GM18868 (cell line): Measurements from ENCODE around the gene CYSTM1.
A peak's percentile ranks its signal among the peaks of the same experiment; 100 is the strongest.

Experiments
- ATAC-seq: cut with Tn5 transposase; IDR thresholded peaks from one replicate; pipeline ENCODE4 v1.9.1; 2021; ENCODE audit warnings: mild to moderate bottlenecking, moderate library complexity; ENCODE audit not compliant: unreplicated experiment

The CYSTM1 gene

DNA sequence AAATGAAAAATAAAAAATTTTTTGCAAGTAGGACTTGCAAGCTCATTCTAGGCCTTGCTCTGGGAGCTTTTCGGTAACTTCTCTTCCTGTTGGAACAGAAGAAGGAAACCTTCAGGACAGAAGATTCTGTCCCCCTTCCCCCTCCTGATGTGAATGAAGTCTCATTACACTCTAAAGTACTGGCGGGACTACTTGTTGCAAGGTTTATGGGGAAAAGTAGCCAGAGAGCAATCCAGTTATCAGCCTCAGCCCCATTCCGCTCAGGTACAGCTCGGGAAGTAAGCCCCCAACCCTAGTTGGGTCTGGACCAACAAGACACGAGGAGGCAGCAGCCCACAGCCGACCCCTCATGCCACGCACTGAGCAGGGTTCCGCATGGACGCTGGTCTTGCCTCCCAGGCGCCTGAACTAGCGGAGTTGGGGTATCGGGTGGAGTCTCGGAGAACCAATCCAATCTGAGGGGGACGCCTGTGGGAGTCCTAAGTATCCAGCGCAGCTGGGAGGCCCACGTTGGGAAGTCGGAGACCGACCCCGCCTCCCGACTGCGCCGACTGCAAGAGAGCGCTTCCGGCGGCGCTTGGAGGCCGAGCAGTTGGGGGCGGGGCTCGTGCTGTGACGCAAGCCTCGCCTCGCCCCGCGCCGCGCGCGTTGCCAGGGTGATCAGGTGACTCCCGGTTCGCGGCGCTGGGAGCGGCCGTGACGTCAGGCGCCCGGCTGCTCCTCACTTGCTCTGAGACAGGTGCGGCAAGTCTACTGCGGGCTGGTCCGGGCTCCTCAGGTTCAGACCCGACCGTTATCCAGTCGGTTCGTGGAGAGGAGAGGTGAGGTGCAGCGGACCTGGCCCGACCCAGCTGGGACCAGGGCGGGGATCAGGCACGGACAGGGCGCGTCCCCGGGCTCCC is at the start of gene CYSTM1:
Gene CYSTM1, plus strand, starts transcription at position 724 of the 902 bp plus-strand sequence. CDS start 19,278 bp downstream, outside the sequence.
- ATAC-seq: peak; percentile 91

GRCh38 chr5:140125637-140126036 is 49.4 kb upstream of the CYSTM1 start, which contains the start of gene IGIP:
TSS of gene IGIP (plus strand) at chr5:140125937. CDS start at chr5:140128477, 2,540 bp downstream.
- ATAC-seq: no peak

DNA sequence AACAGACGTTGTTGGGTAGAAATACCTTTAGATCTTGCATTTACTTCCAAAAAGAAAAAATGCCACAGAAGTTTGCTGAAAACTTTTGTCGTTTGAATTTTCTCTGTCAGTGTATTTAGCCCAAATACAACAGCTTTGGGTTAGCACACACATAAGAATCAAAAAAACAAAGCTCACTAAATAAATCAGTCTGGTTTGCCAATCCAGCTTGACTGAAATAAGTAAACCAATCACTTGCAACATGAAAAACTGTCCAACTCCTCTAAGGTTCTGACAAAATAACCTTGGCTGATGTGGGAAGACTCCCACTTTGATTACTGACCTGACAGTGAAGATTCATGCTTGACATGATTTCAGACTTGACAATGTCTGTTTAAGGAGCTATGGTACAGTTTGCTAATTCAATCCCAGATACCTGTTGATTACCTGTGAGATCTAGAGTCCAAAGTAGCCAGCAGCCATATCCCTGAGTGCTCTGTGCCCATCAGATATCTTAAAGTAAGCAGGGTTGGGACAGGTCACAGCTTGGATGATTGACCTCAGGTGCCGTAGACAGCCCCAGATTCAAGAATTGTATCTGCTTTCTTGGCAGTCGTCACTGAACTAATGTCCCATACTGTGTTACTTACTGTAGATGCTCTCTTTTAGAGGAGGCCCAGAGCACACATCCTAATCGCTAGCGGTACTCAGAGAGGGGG is 48.5 kb upstream of the CYSTM1 start:
- no peak for ATAC-seq

- ATAC-seq: no peak
Observed at GRCh38 chr5:140128376-140128775, 46.6 kb upstream of the CYSTM1 start.

DNA sequence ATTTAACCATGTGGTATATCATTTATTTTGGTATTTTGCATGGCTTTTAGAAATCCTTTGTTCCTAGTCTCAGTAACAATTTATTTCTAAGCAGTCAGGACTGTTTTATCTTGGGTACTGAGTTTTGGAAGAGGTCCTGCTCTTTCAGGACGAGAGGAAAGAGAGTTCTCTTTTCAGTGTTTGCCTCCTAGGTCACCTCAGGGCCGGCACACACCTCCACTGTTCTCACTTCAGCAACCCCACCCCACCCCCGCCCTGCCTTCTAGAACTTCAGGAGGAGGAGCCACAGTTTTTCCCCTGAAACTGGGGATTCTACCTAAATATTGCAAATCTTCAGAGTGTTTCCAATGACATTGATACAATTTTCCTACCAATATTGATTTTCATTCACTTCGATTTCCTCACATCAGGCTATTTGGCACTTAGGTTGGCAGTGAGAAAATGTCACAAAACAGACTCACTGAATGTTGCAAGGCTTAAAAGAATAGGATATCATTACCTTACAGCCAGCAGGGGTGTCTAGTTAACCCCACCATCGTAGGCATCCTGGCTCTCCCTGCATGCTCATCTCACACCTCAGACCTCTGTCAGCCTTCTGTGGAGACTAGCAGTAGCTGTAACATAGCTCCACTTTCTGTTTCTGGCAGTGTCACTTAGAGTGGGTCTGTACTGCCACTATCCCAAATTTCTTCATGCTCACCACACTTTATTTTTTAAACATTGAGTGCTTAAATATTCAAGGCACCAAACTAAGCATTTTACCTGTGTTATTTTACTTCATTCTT is 43.8 kb upstream of the CYSTM1 start:
- ATAC-seq: peak; percentile 49

DNA sequence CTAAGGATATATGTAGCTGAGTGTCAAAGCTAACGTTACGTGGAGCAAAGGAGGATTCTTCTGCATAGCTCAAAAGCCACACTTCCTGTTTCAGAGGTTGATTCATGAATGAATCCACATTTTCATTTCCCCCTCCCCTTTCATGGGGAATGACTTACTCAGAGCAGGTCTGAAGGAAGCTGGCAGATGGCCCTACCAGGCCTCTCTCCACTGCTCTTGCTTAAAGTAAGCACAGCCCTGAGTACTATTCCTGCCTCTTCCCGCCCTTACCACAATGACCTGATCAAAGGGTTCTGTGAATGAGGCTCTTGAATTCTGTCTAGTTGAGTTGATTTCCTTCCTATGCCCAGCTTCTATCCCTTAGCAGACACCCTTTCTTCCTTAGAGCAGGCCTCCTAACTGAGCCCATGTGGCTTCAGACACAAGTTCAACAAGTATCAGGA is 43.0 kb upstream of the CYSTM1 start:
- ATAC-seq: peak; percentile 47

- ATAC-seq: no peak
Observed at GRCh38 chr5:140133514-140134167, 41.3 kb upstream of the CYSTM1 start.

DNA sequence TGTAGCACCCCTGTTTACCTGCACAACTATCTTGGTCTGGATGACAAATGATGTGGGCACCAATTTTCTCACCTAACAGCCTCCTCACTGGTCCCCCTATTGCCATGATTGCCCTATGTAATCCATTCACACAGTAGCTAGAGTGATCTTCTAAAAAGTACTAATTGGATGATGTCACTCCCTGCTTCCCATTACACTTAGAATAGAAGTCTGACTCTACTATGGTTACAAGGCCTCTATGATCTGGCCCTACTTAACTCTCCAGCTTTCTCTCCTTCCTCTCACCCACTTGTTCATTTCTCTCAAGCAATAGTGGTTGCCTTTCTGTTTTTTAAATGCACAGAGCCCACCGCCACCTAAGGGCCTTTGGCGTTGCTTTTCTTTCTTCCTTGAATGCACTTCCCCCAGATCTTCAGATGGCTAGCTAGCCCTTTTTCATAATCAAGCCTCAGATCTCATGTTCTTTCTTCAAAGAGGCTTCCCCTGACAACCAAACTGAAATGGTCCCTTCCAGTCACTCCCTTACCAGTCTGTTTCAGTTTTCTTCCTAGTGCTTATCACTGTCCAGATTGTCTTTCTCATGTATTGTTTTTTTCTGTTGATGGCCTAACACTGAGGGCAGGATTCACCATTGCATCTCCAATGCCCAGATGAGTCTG is 40.6 kb upstream of the CYSTM1 start:
- ATAC-seq: no peak

DNA sequence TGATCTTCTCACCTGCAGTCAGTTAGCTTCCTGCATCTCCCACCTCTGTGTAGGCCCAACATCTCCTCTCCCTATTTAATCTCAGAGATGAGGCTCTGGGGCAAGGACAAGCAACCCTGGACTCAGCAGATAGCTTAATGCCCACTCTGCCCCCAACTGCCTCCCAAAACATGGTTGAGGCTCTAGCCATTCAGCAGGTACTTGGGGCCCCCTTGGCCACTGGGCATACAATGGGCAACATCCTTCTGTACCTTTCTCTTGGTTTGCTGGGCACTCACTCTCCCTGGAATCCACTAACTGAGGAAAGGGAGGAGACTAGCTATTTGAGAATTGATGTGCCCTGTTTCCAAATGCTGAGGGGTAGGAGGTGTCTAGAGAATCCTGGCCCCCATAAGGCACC is 39.9 kb upstream of the CYSTM1 start:
- no peak for ATAC-seq

DNA sequence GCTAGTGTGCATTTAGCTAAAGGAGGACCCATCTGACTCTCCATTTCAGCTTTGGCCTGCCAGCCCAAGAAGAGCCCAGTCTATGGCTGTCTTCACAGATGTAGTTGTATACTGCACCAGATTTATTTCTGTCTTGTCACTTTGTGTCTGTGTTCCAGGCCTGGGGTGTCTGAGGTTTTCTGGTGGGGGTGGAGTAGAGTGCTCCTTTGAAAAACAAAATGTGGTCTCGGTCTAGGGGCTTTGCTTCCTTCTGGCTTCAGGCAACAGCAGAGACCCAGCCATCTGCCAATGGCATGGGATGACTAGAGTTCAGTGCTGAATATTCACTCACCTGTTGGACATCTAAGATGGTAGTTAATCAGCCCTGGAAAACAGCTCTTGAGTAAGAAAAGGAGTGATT is 38.4 kb upstream of the CYSTM1 start:
- ATAC-seq: no peak

DNA sequence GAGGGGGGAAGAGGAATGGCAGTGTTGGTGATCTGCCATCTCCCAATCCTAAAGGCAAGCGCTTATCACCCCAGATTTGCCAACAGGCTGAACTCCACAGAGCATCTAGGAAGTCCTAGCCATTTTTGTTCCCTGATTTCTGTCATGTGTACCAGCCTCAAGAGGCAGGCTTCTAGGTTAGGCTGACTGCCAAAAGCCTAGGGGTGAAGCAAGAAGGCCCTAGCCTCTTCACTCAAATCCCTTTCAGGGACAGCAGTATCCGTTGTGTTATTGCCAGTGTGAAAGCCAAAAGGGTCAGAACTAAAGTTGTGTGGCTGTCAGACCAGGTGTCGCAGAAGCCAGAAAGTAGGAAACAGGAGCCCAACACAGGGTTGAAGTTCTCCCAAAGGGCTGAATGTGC is 34.6 kb upstream of the CYSTM1 start:
- no peak for ATAC-seq

DNA sequence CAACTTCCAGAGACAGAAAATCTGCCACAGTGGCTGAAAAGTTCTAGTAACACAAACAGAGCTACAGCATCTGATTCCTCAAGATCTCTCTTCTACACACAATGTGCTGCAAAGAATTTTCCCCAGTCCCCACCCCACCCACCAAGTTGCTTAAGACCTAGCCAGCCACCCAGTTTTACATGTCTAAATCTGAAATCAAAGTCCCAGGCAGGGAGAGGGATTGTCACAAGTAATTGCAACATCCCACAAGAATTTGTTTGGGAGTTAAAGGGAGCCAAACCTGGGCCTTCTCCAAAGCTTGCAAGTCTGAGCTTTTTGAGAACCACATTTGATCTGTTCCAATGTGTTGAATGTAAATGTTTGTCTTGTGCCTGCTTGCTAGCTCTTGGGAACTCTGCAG is 33.7 kb upstream of the CYSTM1 start:
- no peak for ATAC-seq

GRCh38 chr5:140142246-140142645 is 32.7 kb upstream of the CYSTM1 start:
- no peak for ATAC-seq

DNA sequence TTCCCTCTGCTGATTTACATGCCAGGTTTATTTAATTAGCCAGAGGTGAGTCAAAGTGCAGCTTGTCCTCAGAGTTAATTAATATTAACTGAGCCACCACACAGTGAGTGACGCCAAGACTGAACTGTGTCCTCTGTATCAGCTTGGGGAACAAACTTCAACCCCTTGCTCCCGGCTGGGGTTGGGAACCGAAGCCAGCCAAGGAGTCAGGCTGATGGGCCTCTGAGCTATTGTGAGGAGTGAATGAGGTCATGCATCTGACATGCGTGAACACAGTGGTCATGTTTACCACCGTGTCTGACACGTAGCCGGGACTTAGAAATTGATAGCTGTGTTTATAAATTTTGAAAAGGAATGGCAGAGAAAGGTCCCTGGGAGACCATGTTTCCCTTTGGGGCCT is 32.1 kb upstream of the CYSTM1 start:
- no peak for ATAC-seq

GRCh38 chr5:140143521-140144258 is 31.3 kb upstream of the CYSTM1 start:
- no peak for ATAC-seq

DNA sequence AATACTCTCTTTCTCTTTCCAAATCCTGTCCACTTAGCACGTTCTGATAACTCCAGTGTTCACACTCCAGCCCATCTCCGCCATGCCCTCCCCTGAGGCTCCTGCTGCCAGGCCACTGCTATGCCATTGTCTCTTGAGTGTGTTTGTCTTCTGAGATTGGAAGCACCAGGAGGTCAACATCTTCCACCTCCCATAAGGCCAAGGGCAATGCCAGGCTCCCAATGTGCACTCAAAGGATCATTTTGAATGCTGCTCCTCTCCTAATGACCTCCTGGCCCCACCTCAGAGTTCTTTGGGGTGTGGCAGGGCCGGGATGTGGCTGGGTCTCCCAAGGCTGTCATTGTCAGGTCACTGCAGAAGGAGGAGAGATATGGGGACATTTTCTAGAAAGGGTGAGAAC is 29.7 kb upstream of the CYSTM1 start:
- no peak for ATAC-seq

GRCh38 chr5:140145818-140146522 is 29.0 kb upstream of the CYSTM1 start:
- ATAC-seq: peak; percentile 63

DNA sequence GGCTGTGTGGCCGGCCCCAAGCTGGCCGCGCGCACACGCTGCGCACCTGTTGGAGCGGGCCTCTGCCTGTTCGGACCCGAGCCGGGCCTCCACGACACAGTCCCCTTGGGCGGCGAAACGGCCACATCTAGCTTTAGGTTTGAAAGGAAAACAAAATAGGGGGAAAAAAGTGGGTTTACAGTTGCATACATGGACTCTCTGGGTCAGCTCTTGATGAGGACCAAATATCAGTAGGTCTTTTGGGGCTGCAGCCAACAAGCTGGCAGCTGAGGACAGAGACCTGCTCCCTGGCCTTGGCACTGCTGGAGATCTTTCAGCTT is 28.5 kb upstream of the CYSTM1 start:
- no peak for ATAC-seq

- ATAC-seq: no peak
Observed at GRCh38 chr5:140147460-140147859, 27.5 kb upstream of the CYSTM1 start.
